Activated T-helper 17 cell treated with anti-CD3 and anti-CD28 coated beads, Interleukin-2, amount 50 U/mL, for 72 hours (primary cell): ENCODE measurements around the gene LMF2. TPM values are rescaled to one million over a fixed set of nuclear protein-coding genes. Genes with fewer than 3 reads are reported as not detected.

Source experiments
- ATAC-seq: fragments of 150-1000 bp; cut with Tn5 transposase; replicated peaks from 2 replicates; pipeline ENCODE4 v1.10.0; 2021; ENCODE audit warnings: mild to moderate bottlenecking, moderate library complexity
- H3K27ac Mint-ChIP-seq: one replicate; pipeline ENCODE4 v1.8.0; 2022; ENCODE audit warnings: mixed read lengths
- H3K27me3 Mint-ChIP-seq: one replicate; pipeline ENCODE4 v1.8.0; 2022; ENCODE audit warnings: mixed read lengths
- H3K36me3 Mint-ChIP-seq: one replicate; pipeline ENCODE4 v1.8.0; 2022; ENCODE audit warnings: low read depth, mild to moderate bottlenecking, mixed read lengths
- H3K4me1 Mint-ChIP-seq: one replicate; pipeline ENCODE4 v1.8.0; 2022; ENCODE audit warnings: mixed read lengths
- H3K4me3 Mint-ChIP-seq: one replicate; pipeline ENCODE4 v1.8.0; 2022; ENCODE audit warnings: mild to moderate bottlenecking, mixed read lengths
- H3K9me3 Mint-ChIP-seq: one replicate; pipeline ENCODE4 v1.8.0; 2022; ENCODE audit warnings: mixed read lengths
- total RNA-seq, 2 donors: library from RNA; stranded (reverse); gene quantifications; one replicate each; pipeline ENCODE4 v1.2.3, GENCODE V29; 2022

LMF2 gene
- total RNA-seq, 2 donors from 2014 or later = 61.3 to 89.0 TPM

DNA sequence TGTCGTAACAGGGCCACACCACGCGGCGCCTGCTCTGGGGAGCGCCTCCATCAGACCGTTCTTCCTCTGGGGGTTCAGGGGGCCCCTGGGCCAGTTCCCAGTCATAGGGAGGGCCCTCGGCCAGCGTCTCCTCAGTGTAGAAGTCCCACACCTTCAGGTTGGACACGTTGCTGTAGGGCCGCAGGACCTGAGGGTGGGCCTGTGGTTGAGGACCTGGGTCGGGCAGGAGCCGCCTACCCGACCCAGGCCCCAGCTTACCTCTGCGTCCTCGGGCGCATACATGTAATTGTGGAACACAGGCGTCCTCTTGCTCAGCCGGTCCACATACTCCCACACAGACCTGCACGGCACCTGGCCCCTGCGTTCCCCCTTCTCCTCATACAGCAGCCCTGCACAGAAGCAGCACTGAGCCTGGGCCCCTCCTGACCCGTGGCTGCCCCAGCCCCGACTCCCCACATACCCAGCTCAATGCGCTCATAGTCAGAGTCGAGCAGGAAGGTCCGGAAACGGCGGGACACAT lies 52.9 kb downstream of the LMF2 start:
- H3K9me3 Mint-ChIP-seq = no peaks in the 10 kb centered on the region
- no peak for ATAC-seq
- H3K36me3 Mint-ChIP-seq = peaks cover 87% of the 10 kb centered on the region
- peaks cover 8% of the 10 kb centered on the region for H3K4me1 Mint-ChIP-seq
- no peak overlapping the region for H3K27ac Mint-ChIP-seq
- H3K27me3 Mint-ChIP-seq = no peaks in the 10 kb centered on the region
- H3K4me3 Mint-ChIP-seq = no peak overlapping the region

Other genes with a start within 250 kb of the LMF2 start
- 10 to 100 TPM in 1 of 2 donors, 1 to 10 TPM in 1; 5.0 to 14.8 TPM for gene MAPK12, start 246.0 kb downstream of the LMF2 start, total RNA-seq
- 10 to 100 TPM; 20.9 to 21.7 TPM for gene MAPK11, start 237.3 kb downstream of the LMF2 start, total RNA-seq
- 10 to 100 TPM; 29.1 to 30.4 TPM for gene PLXNB2, start 200.1 kb downstream of the LMF2 start, total RNA-seq
- gene DENND6B, start 180.7 kb downstream of the LMF2 start, total RNA-seq = 1 to 10 TPM; 3.2 to 6.5 TPM
- 10 to 100 TPM; 45.6 to 46.6 TPM for gene PPP6R2, start 164.4 kb downstream of the LMF2 start, total RNA-seq
- 100 to 1,000 TPM in 1 of 2 donors, 10 to 100 TPM in 1; 84.2 to 126 TPM for gene SBF1, start 32.7 kb downstream of the LMF2 start, total RNA-seq
- 1 to 10 TPM; 1.3 to 3.7 TPM for gene ADM2, start 26.2 kb downstream of the LMF2 start, total RNA-seq
- under 1 TPM; 0.24 to 0.53 TPM for gene MIOX, start 20.8 kb downstream of the LMF2 start, total RNA-seq
- gene NCAPH2, start 522 bp upstream of the LMF2 start, total RNA-seq = 100 to 1,000 TPM; 112 to 138 TPM
- gene SCO2, start 17.9 kb upstream of the LMF2 start, total RNA-seq = 1 to 10 TPM; 2.8 to 9.9 TPM
- 10 to 100 TPM; 73.0 to 74.0 TPM for gene TYMP, start 22.3 kb upstream of the LMF2 start, total RNA-seq
- 1 to 10 TPM; 4.2 to 4.4 TPM for gene KLHDC7B, start 38.2 kb upstream of the LMF2 start, total RNA-seq
- gene SYCE3, start 55.2 kb upstream of the LMF2 start, total RNA-seq = 1 to 10 TPM in 1 of 2 donors, under 1 TPM in 1; 0.65 to 2.3 TPM
- 10 to 100 TPM; 57.3 to 62.8 TPM for gene CPT1B, start 70.7 kb upstream of the LMF2 start, total RNA-seq
- 10 to 100 TPM; 72.3 to 86.2 TPM for gene CHKB, start 75.1 kb upstream of the LMF2 start, total RNA-seq
- gene MAPK8IP2, start 93.1 kb upstream of the LMF2 start, total RNA-seq = under 1 TPM; 0.50 to 0.65 TPM
- gene ARSA, start 120.5 kb upstream of the LMF2 start, total RNA-seq = 10 to 100 TPM; 23.6 to 28.3 TPM
- under 1 TPM in 1 of 2 donors, not detected in 1; 0.19 TPM for gene SHANK3, start 165.1 kb upstream of the LMF2 start, total RNA-seq
- gene ACR, start 230.5 kb upstream of the LMF2 start, total RNA-seq = not detected